Measurements from ENCODE around the gene ZNF44.

GRCh38 chr19:12224676-12225075 lies 70.0 kb downstream of the ZNF44 start:
- TF ChIP-seq YY1 (IDR thresholded peaks at IDR 0.05; ENCODE audit: insufficient read depth, insufficient read length) (no peak), ZNF274 (IDR thresholded peaks at IDR 0.05; ENCODE audit: low read depth, low read length) (no peak), SUZ12 (IDR thresholded peaks at IDR 0.05; ENCODE audit: extremely low read depth, insufficient read depth, insufficient read length) (no peak)

All from NT2/D1 (cell line).